Stimulated activated CD8-positive, alpha-beta memory T cell treated with anti-CD3 and anti-CD28 coated beads, Interleukin-4, amount 100 ng/mL, for 1 hour (primary cell): ENCODE results near the gene PIRT.

Experiments used
- DNase-seq, 2 donors: peaks; one replicate each; pipeline ENCODE4 v3.0.0-alpha.2; 2020; ENCODE audit warnings: low read depth in 2 of 2, low spot score in 1 of 2

Gene PIRT

GRCh38 chr17:10821770-10822169, 16.1 kb downstream of the PIRT start:
- no peak for DNase-seq

- no peak for DNase-seq
Observed at GRCh38 chr17:10821054-10821453, 16.8 kb downstream of the PIRT start.

- DNase-seq: no peak
Observed at GRCh38 chr17:10815319-10815718, 22.6 kb downstream of the PIRT start.

GRCh38 chr17:10814075-10814474, 23.8 kb downstream of the PIRT start:
- DNase-seq: no peak

GRCh38 chr17:10812674-10813073, 25.2 kb downstream of the PIRT start:
- no peak for DNase-seq

GRCh38 chr17:10809605-10810004, 28.3 kb downstream of the PIRT start:
- DNase-seq: no peak

- no peak for DNase-seq
Observed at GRCh38 chr17:10807704-10808128, 30.2 kb downstream of the PIRT start.

- no peak for DNase-seq
Observed at GRCh38 chr17:10806545-10807262, 31.2 kb downstream of the PIRT start.

- no peak for DNase-seq
Observed at GRCh38 chr17:10805911-10806310, 32.0 kb downstream of the PIRT start.

GRCh38 chr17:10804546-10804945, 33.3 kb downstream of the PIRT start:
- no peak for DNase-seq

- no peak for DNase-seq
Observed at GRCh38 chr17:10803830-10804475, 33.9 kb downstream of the PIRT start, which contains the start of gene TMEM238L. TSS of gene TMEM238L (minus strand) at chr17:10804099. CDS start at chr17:10803963, 136 bp downstream.

GRCh38 chr17:10803350-10803749, 34.5 kb downstream of the PIRT start:
- no peak for DNase-seq

GRCh38 chr17:10802496-10803284, 35.2 kb downstream of the PIRT start:
- no peak for DNase-seq

GRCh38 chr17:10799407-10799806, 38.5 kb downstream of the PIRT start:
- DNase-seq: no peak

GRCh38 chr17:10798910-10799309, 39.0 kb downstream of the PIRT start:
- DNase-seq: no peak

- DNase-seq: no peak
Observed at GRCh38 chr17:10798332-10798749, 39.5 kb downstream of the PIRT start.

GRCh38 chr17:10797476-10798328, 40.2 kb downstream of the PIRT start:
- no peak for DNase-seq

- no peak for DNase-seq
Observed at GRCh38 chr17:10793816-10794215, 44.1 kb downstream of the PIRT start.

- no peak for DNase-seq
Observed at GRCh38 chr17:10793256-10793655, 44.6 kb downstream of the PIRT start.

- DNase-seq: no peak
Observed at GRCh38 chr17:10792151-10792550, 45.7 kb downstream of the PIRT start.
